ENCODE measurements around the gene AKAP10.
"Not testable (repeated sequence)": the region's sequence is repeated elsewhere in the genome, so short reads cannot be mapped to it uniquely, and the experiment has no call there.

AKAP10 gene

GRCh38 chr17:19915245-19915978 is 62.2 kb downstream of the AKAP10 start:
- DNase-seq, result no peak

- DNase-seq, result no peak
Observed at GRCh38 chr17:19911033-19911432, 66.6 kb downstream of the AKAP10 start.

GRCh38 chr17:19909139-19909538 is 68.5 kb downstream of the AKAP10 start:
- DNase-seq, result no peak

- no peak for DNase-seq
Observed at GRCh38 chr17:19905502-19905901, 72.1 kb downstream of the AKAP10 start.

GRCh38 chr17:19904924-19905323 is 72.7 kb downstream of the AKAP10 start:
- peak in 5 of 14 donors; percentile 6 to 50 (median 23) for DNase-seq

GRCh38 chr17:19904412-19904811 is 73.2 kb downstream of the AKAP10 start:
- no peak for DNase-seq

- no peak for DNase-seq
Observed at GRCh38 chr17:19900809-19901208, 76.8 kb downstream of the AKAP10 start.

GRCh38 chr17:19897903-19898302 is 79.7 kb downstream of the AKAP10 start:
- DNase-seq, result no peak

GRCh38 chr17:19897090-19897837 is 80.4 kb downstream of the AKAP10 start:
- DNase-seq, result peak in 1 of 14 donors; percentile 6

- no peak for DNase-seq
Observed at GRCh38 chr17:19896679-19897078, 80.9 kb downstream of the AKAP10 start.

GRCh38 chr17:19890554-19890953 is 87.1 kb downstream of the AKAP10 start:
- not testable (repeated sequence) for DNase-seq

GRCh38 chr17:19890001-19890400 is 87.6 kb downstream of the AKAP10 start:
- not testable (repeated sequence) for DNase-seq

- DNase-seq, result no peak
Observed at GRCh38 chr17:19886116-19886515, 91.5 kb downstream of the AKAP10 start.

GRCh38 chr17:19883537-19884215 is 94.0 kb downstream of the AKAP10 start:
- DNase-seq, result no peak

GRCh38 chr17:19880393-19880792 is 97.2 kb downstream of the AKAP10 start:
- no peak for DNase-seq

- DNase-seq, result peak in 1 of 14 donors; percentile 1
Observed at GRCh38 chr17:19877364-19877945, 100.2 kb downstream of the AKAP10 start.

GRCh38 chr17:19876529-19877161 is 101.0 kb downstream of the AKAP10 start:
- peak in 11 of 14 donors; percentile 6 to 75 (median 36) for DNase-seq

- DNase-seq, result no peak
Observed at GRCh38 chr17:19874256-19874655, 103.4 kb downstream of the AKAP10 start.

- DNase-seq, result peak in 1 of 14 donors; percentile 2
Observed at GRCh38 chr17:19873346-19873745, 104.3 kb downstream of the AKAP10 start.

- peak in 2 of 14 donors; percentile 66 to 68 for DNase-seq
Observed at GRCh38 chr17:19868079-19868395, 109.6 kb downstream of the AKAP10 start.

- DNase-seq, result peak in 13 of 14 donors; percentile 30 to 84 (median 66)
Observed at GRCh38 chr17:19867329-19868078, 110.1 kb downstream of the AKAP10 start, which contains the start of gene ULK2. Gene ULK2 (minus strand): TSS chr17:19867936. CDS start chr17:19867417, 519 bp downstream.

GRCh38 chr17:19867079-19867328 is 110.6 kb downstream of the AKAP10 start:
- peak in 11 of 14 donors; percentile 34 to 74 (median 62) for DNase-seq
